MM.1S (cell line): ENCODE data around the gene GIPC2.

Experiments used
- DNase-seq: peaks from one replicate; pipeline ENCODE4 v3.0.0-alpha.2; 2015
- H2AFZ ChIP-seq: fragments of 300-600 bp; sonication (generic); 2 replicates; pipeline ENCODE4 v1.6.0; 2016; ENCODE audit warnings: antibody characterized with exemption, low read length
- H3F3A ChIP-seq: fragments of 300-600 bp; sonication (generic); 2 replicates; pipeline ENCODE4 v1.6.1; 2016; ENCODE audit warnings: mild to moderate bottlenecking, antibody characterized with exemption, low read length, moderate library complexity, mixed read lengths; ENCODE audit not compliant: insufficient read depth
- H3K27ac ChIP-seq: fragments of 300-600 bp; sonication (generic); 2 replicates; pipeline ENCODE4 v1.5.1; 2016; ENCODE audit warnings: mild to moderate bottlenecking, low read length
- H3K27me3 ChIP-seq: fragments of 300-600 bp; sonication (generic); replicated peaks from 2 replicates; pipeline ENCODE4 v1.6.0; 2016; ENCODE audit warnings: low read length; ENCODE audit not compliant: insufficient read depth
- H3K36me3 ChIP-seq: fragments of 300-600 bp; sonication (generic); replicated peaks from 2 replicates; pipeline ENCODE4 v1.6.1; 2016; ENCODE audit warnings: mild to moderate bottlenecking, low read length, mixed read lengths; ENCODE audit not compliant: insufficient read depth
- H3K4me1 ChIP-seq: fragments of 300-600 bp; sonication (generic); 2 replicates; pipeline ENCODE4 v1.6.1; 2016; ENCODE audit warnings: low read length, mixed read lengths
- H3K4me2 ChIP-seq: fragments of 300-600 bp; sonication (generic); 2 replicates; pipeline ENCODE4 v1.6.0; 2016; ENCODE audit warnings: low read depth, low read length
- H3K4me3 ChIP-seq: fragments of 300-600 bp; sonication (generic); 2 replicates; pipeline ENCODE4 v1.5.1; 2016; ENCODE audit warnings: low read length, mixed read lengths
- H3K79me2 ChIP-seq: fragments of 300-600 bp; sonication (generic); 2 replicates; pipeline ENCODE4 v1.6.1; 2016; ENCODE audit warnings: mixed run types, low read length, mixed read lengths
- H3K9ac ChIP-seq: fragments of 300-600 bp; sonication (generic); 2 replicates; pipeline ENCODE4 v1.6.1; 2016; ENCODE audit warnings: low read length, mixed read lengths
- H3K9me2 ChIP-seq: fragments of 300-600 bp; sonication (generic); replicated peaks from 2 replicates; pipeline ENCODE4 v1.6.1; 2016; ENCODE audit warnings: mild to moderate bottlenecking, low read length, mixed read lengths; ENCODE audit not compliant: insufficient read depth
- H3K9me3 ChIP-seq: fragments of 300-600 bp; sonication (generic); replicated peaks from 2 replicates; pipeline ENCODE4 v1.6.1; 2016; ENCODE audit warnings: mild to moderate bottlenecking, low read length, mixed read lengths; ENCODE audit not compliant: insufficient read depth
- H4K20me1 ChIP-seq: fragments of 300-600 bp; sonication (generic); 2 replicates; pipeline ENCODE4 v1.6.1; 2016; ENCODE audit warnings: mild to moderate bottlenecking, low read length, moderate library complexity, mixed read lengths; ENCODE audit not compliant: insufficient read depth
- EZH2 ChIP-seq: fragments of 300-600 bp; sonication (generic); optimal IDR thresholded peaks from 2 replicates; pipeline ENCODE3; 2017; ENCODE audit warnings: low read depth, mild to moderate bottlenecking, antibody characterized with exemption, low read length, mixed read lengths
- EZH2phosphoT487 ChIP-seq: fragments of 300-600 bp; sonication (generic); IDR thresholded peaks from 2 replicates; pipeline ENCODE4 v1.6.1; 2018; ENCODE audit warnings: antibody characterized with exemption, low read length
- TF ChIP-seq, protein P1 (sequence below): fragments of 300-600 bp; sonication (generic); IDR thresholded peaks from 2 replicates; pipeline ENCODE4 v1.5.1; 2016; ENCODE audit warnings: antibody characterized with exemption, low read length, mixed read lengths

Gene GIPC2

DNA sequence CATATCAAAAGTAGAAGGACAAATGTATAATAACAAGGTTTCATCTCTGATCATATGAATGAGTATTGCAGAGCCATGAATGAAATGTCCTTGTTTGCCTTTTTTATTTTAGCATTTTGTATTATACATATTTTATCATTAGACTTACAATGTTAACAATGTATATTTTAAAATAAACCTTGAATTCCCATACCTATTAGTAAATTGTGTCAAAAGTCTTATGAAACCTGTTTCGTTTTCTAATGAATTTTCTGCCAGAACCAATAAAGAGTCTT is 40.4 kb upstream of the GIPC2 start:
- peak overlapping the region; percentile 87 for H3K27ac ChIP-seq

DNA sequence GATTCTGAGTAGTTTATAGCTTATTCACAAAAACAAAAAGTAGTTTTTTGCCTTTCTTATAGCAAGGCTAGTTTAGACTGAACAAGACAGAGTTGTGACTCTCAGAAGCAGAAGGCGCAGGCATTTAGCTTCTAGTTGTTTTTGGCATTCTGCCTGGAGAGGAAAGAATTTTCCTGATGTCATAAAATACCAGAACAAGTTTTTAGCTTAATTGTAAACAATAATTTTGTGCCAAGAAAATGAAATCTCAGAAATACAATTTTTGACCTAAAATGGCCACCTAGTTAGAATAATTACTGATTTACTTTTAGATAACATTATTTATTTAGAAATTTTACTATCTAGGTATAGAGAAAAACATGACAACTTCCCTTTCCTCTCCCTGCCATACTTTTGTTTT is 40.0 kb upstream of the GIPC2 start:
- H3K9me3 ChIP-seq = no peaks in the 10 kb centered on the region
- no peaks in the 10 kb centered on the region for H3K27me3 ChIP-seq
- no peaks in the 10 kb centered on the region for H4K20me1 ChIP-seq
- peak overlapping the region; percentile 87; the same call in 1 of the 2 replicates for H3K27ac ChIP-seq
- peak overlapping the region; percentile 69 for H3K4me3 ChIP-seq
- H2AFZ ChIP-seq = no peak overlapping the region
- H3K36me3 ChIP-seq = no peaks in the 10 kb centered on the region
- TF ChIP-seq EZH2phosphoT487 = no peak
- TF ChIP-seq EZH2 = no peak
- TF ChIP-seq, protein P1, sequence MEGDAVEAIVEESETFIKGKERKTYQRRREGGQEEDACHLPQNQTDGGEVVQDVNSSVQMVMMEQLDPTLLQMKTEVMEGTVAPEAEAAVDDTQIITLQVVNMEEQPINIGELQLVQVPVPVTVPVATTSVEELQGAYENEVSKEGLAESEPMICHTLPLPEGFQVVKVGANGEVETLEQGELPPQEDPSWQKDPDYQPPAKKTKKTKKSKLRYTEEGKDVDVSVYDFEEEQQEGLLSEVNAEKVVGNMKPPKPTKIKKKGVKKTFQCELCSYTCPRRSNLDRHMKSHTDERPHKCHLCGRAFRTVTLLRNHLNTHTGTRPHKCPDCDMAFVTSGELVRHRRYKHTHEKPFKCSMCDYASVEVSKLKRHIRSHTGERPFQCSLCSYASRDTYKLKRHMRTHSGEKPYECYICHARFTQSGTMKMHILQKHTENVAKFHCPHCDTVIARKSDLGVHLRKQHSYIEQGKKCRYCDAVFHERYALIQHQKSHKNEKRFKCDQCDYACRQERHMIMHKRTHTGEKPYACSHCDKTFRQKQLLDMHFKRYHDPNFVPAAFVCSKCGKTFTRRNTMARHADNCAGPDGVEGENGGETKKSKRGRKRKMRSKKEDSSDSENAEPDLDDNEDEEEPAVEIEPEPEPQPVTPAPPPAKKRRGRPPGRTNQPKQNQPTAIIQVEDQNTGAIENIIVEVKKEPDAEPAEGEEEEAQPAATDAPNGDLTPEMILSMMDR = no peak
- H3K9ac ChIP-seq = peak overlapping the region; percentile 68; the same call in 1 of the 2 replicates
- H3F3A ChIP-seq = peaks cover 27% of the 10 kb centered on the region
- H3K4me2 ChIP-seq = peak overlapping the region; percentile 44
- peaks cover 20% of the 10 kb centered on the region for H3K4me1 ChIP-seq
- DNase-seq = no peak
- H3K9me2 ChIP-seq = no peaks in the 10 kb centered on the region
- H3K79me2 ChIP-seq = peaks cover 52% of the 10 kb centered on the region

More for the DNA sequence above, 40.4 kb upstream of the GIPC2 start:
- H3K4me3 ChIP-seq = peak overlapping the region; percentile 69
- no peaks in the 10 kb centered on the region for H3K9me2 ChIP-seq
- H3K79me2 ChIP-seq = peaks cover 49% of the 10 kb centered on the region
- H3K36me3 ChIP-seq = no peaks in the 10 kb centered on the region
- no peak for DNase-seq
- H3K4me2 ChIP-seq = peak overlapping the region; percentile 44
- peaks cover 20% of the 10 kb centered on the region for H3K4me1 ChIP-seq
- no peaks in the 10 kb centered on the region for H3K27me3 ChIP-seq
- H3F3A ChIP-seq = peaks cover 27% of the 10 kb centered on the region
- H4K20me1 ChIP-seq = no peaks in the 10 kb centered on the region
- TF ChIP-seq EZH2phosphoT487 = no peak
- TF ChIP-seq, protein P1 = no peak
- no peak for TF ChIP-seq EZH2
- peak overlapping the region; percentile 68 for H3K9ac ChIP-seq
- peak overlapping the region; percentile 47 for H2AFZ ChIP-seq
- no peaks in the 10 kb centered on the region for H3K9me3 ChIP-seq

DNA sequence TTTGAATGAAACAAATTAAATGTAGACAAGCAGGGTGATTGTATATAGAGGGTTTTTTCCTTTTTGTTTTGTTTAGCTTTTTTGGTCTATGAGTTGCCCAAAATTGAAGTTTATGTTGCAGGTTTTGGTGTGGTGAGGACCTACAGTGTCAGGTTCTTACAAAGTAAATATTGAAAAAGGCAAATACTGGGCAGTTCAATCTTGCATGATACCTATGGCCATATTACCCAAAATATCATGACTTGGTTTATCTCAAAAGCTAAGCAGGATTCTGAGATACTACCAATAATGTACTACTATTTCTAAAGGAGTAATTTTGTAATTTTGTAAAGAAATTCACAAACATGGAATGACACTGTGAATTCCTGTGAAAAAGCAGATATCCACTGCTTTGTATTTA is 39.2 kb upstream of the GIPC2 start:
- DNase-seq = no peak
- peak overlapping the region; percentile 44 for H3K4me2 ChIP-seq
- H4K20me1 ChIP-seq = no peaks in the 10 kb centered on the region
- peaks cover 20% of the 10 kb centered on the region for H3K4me1 ChIP-seq
- H3K9me2 ChIP-seq = no peaks in the 10 kb centered on the region
- H3K27me3 ChIP-seq = no peaks in the 10 kb centered on the region
- no peak overlapping the region for H3K27ac ChIP-seq
- peak overlapping the region; percentile 69 for H3K4me3 ChIP-seq
- H3K9ac ChIP-seq = peak overlapping the region; percentile 68; the same call in 1 of the 2 replicates
- no peak overlapping the region for H2AFZ ChIP-seq
- peaks cover 58% of the 10 kb centered on the region for H3K79me2 ChIP-seq
- peaks cover 27% of the 10 kb centered on the region for H3F3A ChIP-seq
- TF ChIP-seq EZH2 = no peak
- TF ChIP-seq, protein P1 = no peak
- no peak for TF ChIP-seq EZH2phosphoT487
- H3K36me3 ChIP-seq = no peaks in the 10 kb centered on the region
- no peaks in the 10 kb centered on the region for H3K9me3 ChIP-seq
